Measurements from ENCODE around the gene PDE4B.
"Not testable (repeated sequence)": the region's sequence is repeated elsewhere in the genome, so short reads cannot be mapped to it uniquely, and the experiment has no call there.

The PDE4B gene

DNA sequence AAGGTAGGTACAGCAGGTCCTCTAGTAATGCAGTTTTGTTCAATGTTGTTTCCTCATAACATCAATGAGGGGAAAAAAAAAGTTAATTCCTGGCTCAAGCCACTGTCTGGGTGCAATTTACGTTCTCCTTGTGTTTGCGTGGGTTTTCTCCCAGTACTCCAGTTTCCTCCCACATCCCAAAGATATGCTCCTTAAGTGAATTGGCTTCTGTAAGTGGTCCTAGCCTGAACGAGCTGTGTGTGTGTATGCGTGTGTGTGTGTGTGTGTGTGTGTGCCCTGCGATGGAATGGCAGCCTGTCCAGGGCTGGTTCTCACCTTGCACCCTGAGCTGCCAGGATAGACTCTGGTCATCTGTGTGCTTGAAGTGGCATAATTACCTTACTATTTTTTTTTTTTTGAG is 332.0 kb downstream of the PDE4B start:
- no peak for DNase-seq (ENCODE audit: low spot score)
- TF ChIP-seq, protein P1, sequence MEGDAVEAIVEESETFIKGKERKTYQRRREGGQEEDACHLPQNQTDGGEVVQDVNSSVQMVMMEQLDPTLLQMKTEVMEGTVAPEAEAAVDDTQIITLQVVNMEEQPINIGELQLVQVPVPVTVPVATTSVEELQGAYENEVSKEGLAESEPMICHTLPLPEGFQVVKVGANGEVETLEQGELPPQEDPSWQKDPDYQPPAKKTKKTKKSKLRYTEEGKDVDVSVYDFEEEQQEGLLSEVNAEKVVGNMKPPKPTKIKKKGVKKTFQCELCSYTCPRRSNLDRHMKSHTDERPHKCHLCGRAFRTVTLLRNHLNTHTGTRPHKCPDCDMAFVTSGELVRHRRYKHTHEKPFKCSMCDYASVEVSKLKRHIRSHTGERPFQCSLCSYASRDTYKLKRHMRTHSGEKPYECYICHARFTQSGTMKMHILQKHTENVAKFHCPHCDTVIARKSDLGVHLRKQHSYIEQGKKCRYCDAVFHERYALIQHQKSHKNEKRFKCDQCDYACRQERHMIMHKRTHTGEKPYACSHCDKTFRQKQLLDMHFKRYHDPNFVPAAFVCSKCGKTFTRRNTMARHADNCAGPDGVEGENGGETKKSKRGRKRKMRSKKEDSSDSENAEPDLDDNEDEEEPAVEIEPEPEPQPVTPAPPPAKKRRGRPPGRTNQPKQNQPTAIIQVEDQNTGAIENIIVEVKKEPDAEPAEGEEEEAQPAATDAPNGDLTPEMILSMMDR (IDR thresholded peaks at IDR 0.05; ENCODE audit: extremely low read depth, missing control alignments): no peak

DNA sequence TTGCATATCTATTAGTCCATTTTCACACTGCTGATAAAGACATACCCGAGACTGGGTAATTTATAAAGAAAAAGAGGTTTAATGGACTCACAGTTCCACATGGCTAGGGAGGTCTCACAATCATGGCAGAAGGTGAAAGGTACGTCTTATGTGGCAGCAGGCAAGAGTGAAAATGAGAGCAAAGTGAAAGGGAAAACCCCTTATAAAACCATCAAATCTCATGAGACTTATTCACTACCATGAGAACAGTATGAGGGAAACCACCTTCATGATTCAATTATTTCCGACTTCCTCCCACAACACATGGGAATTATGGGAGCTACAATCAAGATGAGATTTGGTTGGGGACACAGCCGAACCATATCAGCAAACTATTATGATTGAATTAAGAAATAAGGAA is 335.9 kb downstream of the PDE4B start:
- DNase-seq (ENCODE audit: low spot score): not testable (repeated sequence)

DNA sequence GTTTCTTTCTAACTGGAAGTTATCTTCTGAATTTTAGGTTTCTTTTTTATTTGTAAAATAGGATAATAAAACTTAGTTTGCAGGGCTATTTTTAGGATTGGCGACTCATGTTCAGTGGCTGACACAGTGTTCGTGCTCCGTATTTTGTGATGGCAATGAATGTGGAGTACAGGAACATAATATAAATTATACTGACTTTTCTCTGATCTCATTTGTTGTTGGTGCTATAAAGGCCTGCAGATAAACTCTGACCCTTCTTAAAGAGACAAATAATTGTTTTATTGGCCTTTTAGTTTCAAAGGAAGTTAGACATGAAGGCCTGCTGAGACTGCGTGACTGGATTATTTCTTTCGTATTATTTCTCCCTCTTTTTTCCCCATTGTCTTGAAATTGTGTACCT is 339.6 kb downstream of the PDE4B start:
- no peak for DNase-seq (ENCODE audit: low spot score)
- TF ChIP-seq, protein P1 (IDR thresholded peaks at IDR 0.05; ENCODE audit: extremely low read depth, missing control alignments): no peak

DNA sequence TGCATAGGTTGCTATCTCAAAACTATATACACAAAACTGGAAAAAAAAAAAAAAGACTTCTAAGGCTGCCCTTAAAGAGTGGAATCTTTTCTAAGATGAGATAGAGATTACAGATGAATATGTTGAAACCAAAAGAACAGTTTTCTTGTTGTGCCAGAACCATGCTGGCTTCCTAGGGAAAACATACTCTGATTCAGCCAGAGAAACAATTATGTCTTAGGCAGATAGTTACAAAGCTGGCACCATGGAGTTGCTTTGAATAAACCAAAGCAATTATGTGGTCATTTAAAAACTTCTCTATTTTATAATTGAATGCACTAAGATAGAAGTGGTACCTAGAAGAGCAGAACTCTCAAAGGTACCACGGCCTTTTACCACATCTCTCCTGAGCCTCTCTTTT is 341.3 kb downstream of the PDE4B start:
- TF ChIP-seq, protein P1 (IDR thresholded peaks at IDR 0.05; ENCODE audit: extremely low read depth, missing control alignments): no peak
- DNase-seq (ENCODE audit: low spot score): no peak

DNA sequence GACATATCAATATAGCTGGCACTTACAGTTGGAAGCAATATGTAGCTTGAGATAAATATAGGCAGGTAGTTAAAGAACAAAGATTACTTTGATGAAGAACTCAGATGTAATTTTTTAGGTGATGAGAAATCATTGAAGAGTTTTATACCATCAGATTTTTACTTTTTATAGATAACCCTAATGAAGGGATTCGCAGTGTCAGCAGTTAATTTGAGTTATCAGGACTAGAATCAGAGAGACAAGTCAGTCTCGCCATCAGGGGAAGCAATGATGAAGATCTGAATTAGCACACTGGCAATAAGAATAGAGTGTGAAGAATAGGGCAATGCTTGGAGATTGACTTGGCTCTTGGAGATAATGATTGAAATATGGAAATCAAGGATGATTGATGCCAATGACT is 342.5 kb downstream of the PDE4B start:
- TF ChIP-seq, protein P1 (IDR thresholded peaks at IDR 0.05; ENCODE audit: extremely low read depth, missing control alignments): no peak
- no peak for DNase-seq (ENCODE audit: low spot score)

DNA sequence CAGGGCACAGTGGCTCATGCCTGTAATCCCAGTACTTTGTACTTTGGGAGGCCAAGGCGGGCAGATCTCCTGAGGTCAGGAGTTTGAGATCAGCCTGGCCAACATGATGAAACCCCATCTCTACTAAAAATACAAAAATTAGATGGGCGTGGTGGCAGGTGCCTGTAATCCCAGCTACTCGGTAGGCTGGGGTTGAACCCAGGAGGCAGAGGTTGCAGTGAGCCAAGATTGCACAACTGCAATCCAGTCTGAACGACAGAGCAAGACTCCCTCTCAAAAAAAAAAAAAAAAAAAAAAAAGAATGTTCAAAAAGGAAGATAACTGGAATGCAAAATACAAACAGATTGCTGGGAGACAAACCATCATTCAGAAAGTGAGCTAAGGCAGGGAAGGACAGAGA is 343.7 kb downstream of the PDE4B start:
- not testable (repeated sequence) for DNase-seq (ENCODE audit: low spot score)

DNA sequence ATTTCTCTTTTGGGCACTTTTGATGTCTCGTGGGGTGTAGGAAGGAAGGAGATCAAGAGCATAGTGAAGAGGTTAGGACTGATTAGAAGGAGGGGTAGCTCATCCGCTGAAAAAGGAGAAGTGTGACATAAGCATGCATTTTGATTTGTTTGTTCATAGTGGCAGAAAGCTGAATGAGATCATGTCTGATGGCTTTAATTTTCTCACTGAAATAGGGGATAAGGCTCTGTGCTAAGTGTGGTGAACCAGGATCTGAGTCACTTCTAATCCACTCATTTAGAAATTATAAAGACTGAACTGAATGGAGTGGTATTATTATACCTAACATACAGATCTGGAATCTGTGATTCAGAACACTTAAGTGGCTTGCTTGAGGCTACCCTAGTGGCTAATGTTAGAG is 344.5 kb downstream of the PDE4B start:
- TF ChIP-seq, protein P1 (IDR thresholded peaks at IDR 0.05; ENCODE audit: extremely low read depth, missing control alignments): no peak
- no peak for DNase-seq (ENCODE audit: low spot score)

DNA sequence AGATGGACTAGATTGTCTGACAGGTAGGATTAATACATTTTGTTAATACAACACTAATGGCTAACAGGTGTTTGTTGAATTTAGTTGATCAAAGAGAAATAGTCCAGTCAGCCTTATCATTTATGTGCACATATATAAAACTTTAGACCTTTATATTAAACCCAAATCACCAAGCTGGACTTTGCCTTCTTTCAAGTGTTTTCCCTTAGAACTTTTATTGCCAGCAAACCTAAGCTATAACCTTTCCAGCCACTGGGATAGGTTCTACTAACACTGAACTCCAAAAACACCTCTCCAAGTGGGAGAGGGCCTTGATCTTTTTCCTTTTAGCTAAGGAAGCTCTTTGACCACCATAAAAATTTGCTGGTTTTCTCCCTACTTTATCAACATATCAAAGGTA is 345.9 kb downstream of the PDE4B start:
- TF ChIP-seq, protein P1 (IDR thresholded peaks at IDR 0.05; ENCODE audit: extremely low read depth, missing control alignments): no peak
- no peak for DNase-seq (ENCODE audit: low spot score)

DNA sequence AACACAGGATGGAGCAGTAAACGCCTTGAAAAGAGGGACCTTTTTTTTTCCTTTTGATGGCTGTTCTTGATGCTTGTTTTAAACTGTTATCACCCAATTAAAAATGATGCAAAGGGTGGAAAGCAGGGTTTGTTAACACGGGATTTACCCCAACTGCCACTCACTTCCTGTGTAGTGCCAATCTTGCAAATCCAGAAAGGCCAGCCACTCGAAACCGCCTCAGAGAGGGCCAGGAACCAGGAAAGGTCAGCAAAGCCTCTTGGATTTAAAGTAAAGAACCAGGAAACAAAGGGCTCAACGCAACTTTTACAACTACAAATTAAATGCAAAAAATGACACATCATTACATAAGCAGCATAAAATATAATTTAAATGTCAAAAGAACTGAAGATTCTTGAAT is 347.4 kb downstream of the PDE4B start:
- TF ChIP-seq, protein P1 (IDR thresholded peaks at IDR 0.05; ENCODE audit: extremely low read depth, missing control alignments): no peak
- no peak for DNase-seq (ENCODE audit: low spot score)

All from GM20000 (cell line).